ENCODE measurements around the gene REEP3.

Gene REEP3

DNA sequence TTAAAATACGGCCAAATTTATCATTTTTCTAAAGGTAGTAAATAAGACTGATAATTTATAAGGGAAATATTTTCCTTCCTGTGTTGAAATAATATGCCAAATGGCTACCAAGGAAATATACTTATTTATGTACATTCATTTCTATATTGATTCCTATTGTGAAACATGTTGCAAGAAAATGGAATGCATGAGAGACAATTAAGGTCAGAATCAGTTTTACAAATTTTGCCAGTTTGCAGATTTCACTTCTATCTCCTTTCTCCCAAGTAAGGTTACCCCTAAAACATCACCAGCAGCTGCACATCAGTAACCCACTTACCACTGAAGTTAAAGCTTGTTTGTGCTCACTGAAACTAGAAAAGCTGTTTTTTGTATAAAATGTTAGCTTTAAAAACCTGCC, 19.2 kb upstream of the REEP3 start:
- peaks cover 94% of the 10 kb centered on the region for H3K79me2 ChIP-seq (ENCODE audit: low read length)
- no peak for DNase-seq
- H3K9ac ChIP-seq (ENCODE audit: low read length), result no peak overlapping the region
- H3K27ac ChIP-seq (ENCODE audit: low read length), result no peak overlapping the region
- no peak overlapping the region for H3K4me2 ChIP-seq (ENCODE audit: low read depth, low read length)
- TF ChIP-seq, protein P1, sequence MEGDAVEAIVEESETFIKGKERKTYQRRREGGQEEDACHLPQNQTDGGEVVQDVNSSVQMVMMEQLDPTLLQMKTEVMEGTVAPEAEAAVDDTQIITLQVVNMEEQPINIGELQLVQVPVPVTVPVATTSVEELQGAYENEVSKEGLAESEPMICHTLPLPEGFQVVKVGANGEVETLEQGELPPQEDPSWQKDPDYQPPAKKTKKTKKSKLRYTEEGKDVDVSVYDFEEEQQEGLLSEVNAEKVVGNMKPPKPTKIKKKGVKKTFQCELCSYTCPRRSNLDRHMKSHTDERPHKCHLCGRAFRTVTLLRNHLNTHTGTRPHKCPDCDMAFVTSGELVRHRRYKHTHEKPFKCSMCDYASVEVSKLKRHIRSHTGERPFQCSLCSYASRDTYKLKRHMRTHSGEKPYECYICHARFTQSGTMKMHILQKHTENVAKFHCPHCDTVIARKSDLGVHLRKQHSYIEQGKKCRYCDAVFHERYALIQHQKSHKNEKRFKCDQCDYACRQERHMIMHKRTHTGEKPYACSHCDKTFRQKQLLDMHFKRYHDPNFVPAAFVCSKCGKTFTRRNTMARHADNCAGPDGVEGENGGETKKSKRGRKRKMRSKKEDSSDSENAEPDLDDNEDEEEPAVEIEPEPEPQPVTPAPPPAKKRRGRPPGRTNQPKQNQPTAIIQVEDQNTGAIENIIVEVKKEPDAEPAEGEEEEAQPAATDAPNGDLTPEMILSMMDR (IDR thresholded peaks at IDR 0.05; ENCODE audit: low read length), result no peak
- TF ChIP-seq EZH2 (optimal IDR thresholded peaks at IDR 0.05; ENCODE audit: low read depth, low read length) (no peak), EZH2phosphoT487 (IDR thresholded peaks at IDR 0.05; ENCODE audit: low read length) (no peak)
- no peaks in the 10 kb centered on the region for H3K36me3 ChIP-seq (replicated peaks; ENCODE audit: insufficient read depth, low read length)
- H3K9me2 ChIP-seq (replicated peaks; ENCODE audit: insufficient read depth, low read length), result no peaks in the 10 kb centered on the region
- H3K4me1 ChIP-seq (ENCODE audit: low read length), result no peaks in the 10 kb centered on the region
- H3K27me3 ChIP-seq (replicated peaks; ENCODE audit: insufficient read depth, low read length), result no peaks in the 10 kb centered on the region
- H4K20me1 ChIP-seq (ENCODE audit: insufficient read depth, low read length), result peaks cover 4% of the 10 kb centered on the region; the same call in 1 of the 2 replicates
- no peaks in the 10 kb centered on the region for H3F3A ChIP-seq (ENCODE audit: insufficient read depth, low read length)
- H3K9me3 ChIP-seq (replicated peaks; ENCODE audit: insufficient read depth, low read length), result no peaks in the 10 kb centered on the region
- no peak overlapping the region for H3K4me3 ChIP-seq (ENCODE audit: low read length)
- no peak overlapping the region for H2AFZ ChIP-seq (ENCODE audit: low read length)

DNA sequence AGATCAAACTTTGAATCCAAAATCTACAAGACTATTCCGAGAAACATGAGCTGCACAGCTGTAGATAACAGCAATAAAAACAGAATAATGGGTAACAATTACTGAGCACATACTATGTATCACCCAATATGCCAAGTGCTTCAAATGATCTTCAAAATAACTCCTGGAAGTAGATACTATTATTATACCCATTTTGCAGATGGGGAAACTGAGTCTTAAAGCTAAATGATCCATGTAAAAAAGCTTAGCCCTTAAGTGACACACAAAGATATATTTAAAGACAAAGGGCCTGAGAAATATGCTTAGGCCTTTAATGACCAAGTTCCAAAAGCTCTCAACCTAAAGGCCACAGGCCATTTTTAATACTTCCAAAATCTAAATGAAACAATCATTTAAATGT, 18.4 kb upstream of the REEP3 start:
- Histone ChIP-seq H3K9me3 (replicated peaks; ENCODE audit: insufficient read depth, low read length) (no peaks in the 10 kb centered on the region), H3F3A (ENCODE audit: insufficient read depth, low read length) (no peaks in the 10 kb centered on the region), H3K36me3 (replicated peaks; ENCODE audit: insufficient read depth, low read length) (no peaks in the 10 kb centered on the region), H3K4me1 (ENCODE audit: low read length) (no peaks in the 10 kb centered on the region), H3K79me2 (ENCODE audit: low read length) (peaks cover 92% of the 10 kb centered on the region), H3K4me2 (ENCODE audit: low read depth, low read length) (no peak overlapping the region), H3K27ac (ENCODE audit: low read length) (no peak overlapping the region), H3K9ac (ENCODE audit: low read length) (no peak overlapping the region), H2AFZ (ENCODE audit: low read length) (no peak overlapping the region), H3K9me2 (replicated peaks; ENCODE audit: insufficient read depth, low read length) (no peaks in the 10 kb centered on the region), H3K27me3 (replicated peaks; ENCODE audit: insufficient read depth, low read length) (no peaks in the 10 kb centered on the region), H4K20me1 (ENCODE audit: insufficient read depth, low read length) (peaks cover 4% of the 10 kb centered on the region; the same call in 1 of the 2 replicates), H3K4me3 (ENCODE audit: low read length) (no peak overlapping the region)
- no peak for DNase-seq
- no peak for TF ChIP-seq EZH2 (optimal IDR thresholded peaks at IDR 0.05; ENCODE audit: low read depth, low read length)
- TF ChIP-seq, protein P1 (IDR thresholded peaks at IDR 0.05; ENCODE audit: low read length), result no peak
- TF ChIP-seq EZH2phosphoT487 (IDR thresholded peaks at IDR 0.05; ENCODE audit: low read length), result no peak

DNA sequence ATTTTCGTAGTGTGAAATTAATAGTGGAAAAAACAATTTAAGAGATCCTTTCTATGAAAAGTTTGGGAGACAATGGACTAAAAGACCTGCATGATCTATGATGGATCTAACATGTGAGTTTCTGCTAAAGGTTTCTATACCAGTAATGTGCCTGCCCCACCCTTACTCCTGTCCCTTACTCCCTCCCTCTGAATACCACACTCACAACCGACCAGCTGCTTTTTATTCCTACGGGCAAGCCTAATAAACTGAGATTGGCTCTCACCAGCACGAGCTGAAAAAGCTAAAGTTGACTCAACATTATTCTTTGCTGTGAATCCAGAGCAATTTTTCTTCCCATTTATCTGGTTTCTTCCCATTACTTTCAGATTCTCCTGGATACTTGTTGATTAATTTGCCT, 17.8 kb upstream of the REEP3 start:
- no peak overlapping the region for H2AFZ ChIP-seq (ENCODE audit: low read length)
- H3K79me2 ChIP-seq (ENCODE audit: low read length), result peaks cover 92% of the 10 kb centered on the region
- no peaks in the 10 kb centered on the region for H3K4me1 ChIP-seq (ENCODE audit: low read length)
- H3K27ac ChIP-seq (ENCODE audit: low read length), result no peak overlapping the region
- no peaks in the 10 kb centered on the region for H3K27me3 ChIP-seq (replicated peaks; ENCODE audit: insufficient read depth, low read length)
- no peak overlapping the region for H3K9ac ChIP-seq (ENCODE audit: low read length)
- no peak for DNase-seq
- peaks cover 4% of the 10 kb centered on the region; the same call in 1 of the 2 replicates for H4K20me1 ChIP-seq (ENCODE audit: insufficient read depth, low read length)
- TF ChIP-seq, protein P1 (IDR thresholded peaks at IDR 0.05; ENCODE audit: low read length), result no peak
- TF ChIP-seq EZH2phosphoT487 (IDR thresholded peaks at IDR 0.05; ENCODE audit: low read length), result no peak
- no peak for TF ChIP-seq EZH2 (optimal IDR thresholded peaks at IDR 0.05; ENCODE audit: low read depth, low read length)
- no peak overlapping the region for H3K4me2 ChIP-seq (ENCODE audit: low read depth, low read length)
- H3F3A ChIP-seq (ENCODE audit: insufficient read depth, low read length), result no peaks in the 10 kb centered on the region
- H3K36me3 ChIP-seq (replicated peaks; ENCODE audit: insufficient read depth, low read length), result no peaks in the 10 kb centered on the region
- H3K9me2 ChIP-seq (replicated peaks; ENCODE audit: insufficient read depth, low read length), result no peaks in the 10 kb centered on the region
- no peaks in the 10 kb centered on the region for H3K9me3 ChIP-seq (replicated peaks; ENCODE audit: insufficient read depth, low read length)
- no peak overlapping the region for H3K4me3 ChIP-seq (ENCODE audit: low read length)

All from MM.1S (cell line).